Kidney epithelial cell (primary cell): ENCODE measurements around the gene URM1. TPM values are rescaled to one million over a fixed set of nuclear protein-coding genes. Genes with fewer than 3 reads are reported as not detected.
"Not testable (repeated sequence)": the region's sequence is repeated elsewhere in the genome, so short reads cannot be mapped to it uniquely, and the experiment has no call there.

ENCODE experiments used
- DNase-seq: peaks from one replicate; pipeline ENCODE4 v3.0.0-alpha.2; 2010; ENCODE audit warnings: low read depth
- H3K27me3 ChIP-seq: 2 replicates; pipeline ENCODE4 v1.6.0; 2011; ENCODE audit warnings: low read length; ENCODE audit not compliant: control insufficient read depth, insufficient read depth
- H3K36me3 ChIP-seq: 2 replicates; pipeline ENCODE4 v1.5.1; 2011; ENCODE audit warnings: low read length; ENCODE audit not compliant: control insufficient read depth, insufficient read depth
- H3K4me3 ChIP-seq: 2 replicates; pipeline ENCODE4 v1.5.1; 2011; ENCODE audit warnings: low read depth, mild to moderate bottlenecking, control low read depth, low read length
- CTCF ChIP-seq: IDR thresholded peaks from 2 replicates; pipeline ENCODE4 v1.5.1; 2011; ENCODE audit warnings: mild to moderate bottlenecking, moderate library complexity, low read length, control low read depth, inconsistent platforms; ENCODE audit not compliant: insufficient read depth, poor library complexity, severe bottlenecking
- total RNA-seq: library from RNA; depleted of rRNA; stranded (reverse); fragments of >200 nt; gene quantifications from 2 replicates; pipeline ENCODE4 v1.2.3, GENCODE V29; 2015

URM1 gene
- total RNA-seq, 1 donor from 2014 or later: 49.9 TPM

DNA sequence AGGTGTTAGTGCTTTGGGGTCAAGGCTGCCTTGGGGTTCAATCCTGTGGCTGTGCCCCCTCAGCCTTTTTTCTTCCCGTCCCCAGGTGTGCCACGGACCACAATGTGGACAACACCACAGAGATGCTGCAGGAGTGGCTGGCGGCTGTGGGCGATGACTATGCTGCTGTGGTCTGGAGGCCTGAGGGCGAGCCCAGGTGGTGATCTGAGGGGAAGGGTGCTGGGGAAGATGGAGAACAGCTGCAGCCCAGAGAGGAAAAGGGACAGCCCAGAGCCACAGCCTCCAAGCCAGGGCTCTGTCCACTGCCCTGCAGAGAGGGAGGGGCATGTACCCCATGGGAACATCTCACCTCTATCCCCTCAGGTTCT lies 51.6 kb downstream of the URM1 start:
- no peak for TF ChIP-seq CTCF
- DNase-seq: no peak
- Histone ChIP-seq H3K27me3 (peaks cover 6% of the 10 kb centered on the region), H3K4me3 (no peak overlapping the region), H3K36me3 (no peaks in the 10 kb centered on the region)

GRCh38 chr9:128423356-128423755 lies 52.2 kb downstream of the URM1 start:
- not testable (repeated sequence) for H3K36me3 ChIP-seq, H3K27me3 ChIP-seq, H3K4me3 ChIP-seq, DNase-seq

DNA sequence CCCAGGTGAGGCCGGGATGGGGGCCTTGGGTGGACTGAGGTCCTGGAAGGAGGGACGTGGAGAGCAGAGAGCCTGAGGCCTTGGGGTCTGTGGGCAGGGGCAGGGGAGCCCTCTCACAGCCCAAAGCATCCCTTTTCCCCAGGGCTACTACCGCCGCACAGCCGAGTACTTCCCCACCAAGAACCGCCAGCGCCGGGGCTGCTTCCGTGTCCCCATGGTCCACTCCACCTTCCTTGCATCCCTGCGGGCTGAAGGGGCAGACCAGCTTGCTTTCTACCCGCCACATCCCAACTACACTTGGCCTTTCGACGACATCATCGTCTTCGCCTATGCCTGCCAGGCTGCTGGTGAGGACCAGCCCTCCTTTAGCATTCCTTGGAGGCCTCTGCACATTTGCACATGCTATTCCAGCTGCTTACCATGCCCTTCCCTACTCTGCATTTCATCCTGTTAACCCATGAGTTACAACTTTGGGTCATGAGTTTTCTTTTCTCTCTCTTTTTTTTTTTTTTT lies 53.1 kb downstream of the URM1 start:
- DNase-seq: no peak
- TF ChIP-seq CTCF: no peak
- H3K4me3 ChIP-seq: no peak overlapping the region
- no peaks in the 10 kb centered on the region for H3K36me3 ChIP-seq
- peaks cover 2% of the 10 kb centered on the region for H3K27me3 ChIP-seq

DNA sequence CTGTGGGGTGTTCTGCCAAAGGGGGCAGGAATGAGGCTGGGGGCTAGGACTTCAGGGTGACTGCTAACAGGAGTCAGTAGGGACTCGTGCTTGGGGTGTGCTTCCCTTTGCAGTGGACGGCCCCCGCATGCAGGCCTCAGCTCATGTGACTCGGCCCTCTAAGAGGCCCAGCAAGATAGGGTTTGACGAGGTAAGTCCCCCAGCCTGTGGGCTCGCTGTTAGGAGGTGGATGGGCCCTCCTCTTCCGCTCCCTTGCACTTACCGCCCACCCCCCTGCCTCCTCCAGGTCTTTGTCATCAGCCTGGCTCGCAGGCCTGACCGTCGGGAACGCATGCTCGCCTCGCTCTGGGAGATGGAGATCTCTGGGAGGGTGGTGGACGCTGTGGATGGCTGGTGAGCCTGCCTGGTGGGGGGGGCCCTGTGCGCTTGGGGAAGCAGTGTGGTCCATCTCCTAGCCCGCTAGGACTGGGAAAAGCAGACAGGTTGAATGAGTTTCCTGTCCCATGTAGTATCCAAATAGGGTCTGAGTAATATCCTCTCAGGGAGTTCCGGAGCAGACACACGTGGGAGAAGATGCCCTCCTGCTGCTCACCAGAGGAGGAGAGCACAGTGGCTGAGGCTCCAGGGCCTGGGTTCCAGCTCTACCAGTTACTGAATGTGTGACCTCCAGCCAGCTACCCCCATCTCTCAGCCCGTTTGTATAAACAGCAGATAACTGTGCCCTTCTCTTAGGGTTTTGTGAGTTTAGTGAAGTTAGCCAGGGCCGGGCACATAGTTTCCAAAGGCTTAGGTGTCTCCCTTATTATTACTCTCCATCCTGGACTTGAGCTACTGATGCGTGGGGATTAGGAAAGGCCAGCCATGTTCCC lies 57.7 kb downstream of the URM1 start:
- no peaks in the 10 kb centered on the region for H3K36me3 ChIP-seq
- no peak overlapping the region for H3K4me3 ChIP-seq
- DNase-seq: no peak
- no peaks in the 10 kb centered on the region for H3K27me3 ChIP-seq
- no peak for TF ChIP-seq CTCF

GRCh38 chr9:128429513-128430086 lies 58.4 kb downstream of the URM1 start:
- Histone ChIP-seq H3K4me3 (no peak overlapping the region), H3K36me3 (no peaks in the 10 kb centered on the region), H3K27me3 (no peaks in the 10 kb centered on the region)
- DNase-seq: no peak
- no peak for TF ChIP-seq CTCF

DNA sequence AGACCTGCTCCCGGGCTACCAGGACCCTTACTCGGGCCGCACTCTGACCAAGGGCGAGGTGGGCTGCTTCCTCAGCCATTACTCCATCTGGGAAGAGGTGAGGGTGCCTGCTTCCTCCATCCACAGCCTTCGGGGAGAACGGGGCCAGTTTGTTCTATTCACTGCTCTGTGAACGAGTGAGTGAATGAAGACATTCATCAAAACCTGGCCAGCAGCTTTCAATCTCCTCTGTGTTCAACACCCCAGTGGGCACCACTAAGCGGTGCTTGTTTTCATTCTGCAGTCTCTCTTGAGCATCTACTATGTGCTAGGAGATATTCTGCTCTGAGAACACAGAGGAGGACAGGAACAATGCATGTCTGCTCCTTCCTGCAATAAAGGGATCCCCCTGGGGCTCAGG lies 60.0 kb downstream of the URM1 start:
- Histone ChIP-seq H3K27me3 (no peaks in the 10 kb centered on the region), H3K36me3 (no peaks in the 10 kb centered on the region), H3K4me3 (no peak overlapping the region)
- no peak for TF ChIP-seq CTCF
- no peak for DNase-seq
